NT2/D1 (cell line): Measurements from ENCODE around the gene CORO1C.

Source experiments
- YY1 ChIP-seq: IDR thresholded peaks from 2 replicates; pipeline ENCODE4 v1.6.1; 2011; ENCODE audit not compliant: insufficient read length, insufficient read depth
- ZNF274 ChIP-seq: IDR thresholded peaks from 2 replicates; pipeline ENCODE4 v1.6.1; 2011; ENCODE audit warnings: mild to moderate bottlenecking, low read depth, low read length

DNA sequence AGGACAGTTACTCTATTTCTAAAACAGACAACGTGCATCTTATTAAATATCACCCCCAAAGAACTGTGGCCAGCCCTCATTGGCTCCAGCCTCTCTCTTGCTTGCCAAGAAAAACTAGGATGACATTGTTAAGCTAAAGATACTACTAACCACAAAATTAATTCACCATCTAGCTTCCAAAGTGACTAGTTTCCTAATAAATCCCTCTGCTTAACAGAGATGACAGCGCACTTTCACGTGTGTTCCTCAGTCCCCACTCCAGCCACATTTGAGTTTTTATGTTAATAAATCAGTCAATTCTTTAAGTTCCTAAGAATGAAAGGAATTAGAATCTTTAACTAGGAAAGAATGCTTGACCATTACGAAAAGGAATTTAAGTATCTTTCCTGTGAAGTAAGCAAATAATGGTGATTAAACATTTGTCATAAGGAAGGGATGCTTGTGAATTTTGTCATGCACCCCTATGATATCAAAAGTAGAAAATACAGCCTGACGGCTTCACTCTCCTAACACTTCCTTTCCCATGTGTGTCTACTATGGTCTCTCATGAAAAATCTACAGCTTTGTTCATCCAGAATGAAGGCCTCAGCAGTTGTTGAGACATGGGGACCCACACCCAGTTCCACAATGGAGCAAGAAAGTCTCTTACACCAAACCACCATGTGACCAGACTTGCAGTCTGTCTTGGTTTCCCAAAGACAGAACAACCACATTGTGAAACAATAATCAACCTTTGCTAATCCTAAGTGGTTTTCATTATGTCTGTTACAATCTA is 8.1 kb downstream of the CORO1C start:
- TF ChIP-seq ZNF274 (no peak), YY1 (no peak)
